PFSK-1 (cell line): ENCODE measurements around the gene RABIF.

Experiments used
- FOXP2 ChIP-seq: optimal IDR thresholded peaks from 2 replicates; pipeline ENCODE3; 2011; ENCODE audit warnings: borderline replicate concordance, control low read depth, inconsistent platforms; ENCODE audit not compliant: insufficient read depth; ENCODE audit errors: extremely low read length, extremely low read depth
- POLR2AphosphoS5 ChIP-seq: IDR thresholded peaks from 2 replicates; pipeline ENCODE4 v1.6.1; 2012; ENCODE audit warnings: low read depth, mild to moderate bottlenecking, control low read depth, low read length, moderate library complexity
- SIN3A ChIP-seq: IDR thresholded peaks from 2 replicates; pipeline ENCODE4 v1.6.1; 2012; ENCODE audit warnings: mild to moderate bottlenecking, low read length, moderate library complexity, borderline replicate concordance; ENCODE audit not compliant: insufficient read depth
- TAF1 ChIP-seq: IDR thresholded peaks from 2 replicates; pipeline ENCODE4 v1.6.1; 2012; ENCODE audit warnings: low read length, control low read depth, borderline replicate concordance; ENCODE audit not compliant: insufficient read depth
- TF ChIP-seq, protein P1 (sequence below), 2 experiments: IDR thresholded peaks; 2 replicates each; pipeline versions ENCODE4 v1.6.1 to v1.8.0; 2011 to 2012; ENCODE audit warnings: low read depth in 2 of 2, low read length in 2 of 2, control low read depth in 1 of 2, inconsistent platforms in 1 of 2, mild to moderate bottlenecking in 1 of 2, moderate library complexity in 1 of 2; ENCODE audit not compliant: insufficient read depth in 1 of 2

RABIF gene

DNA sequence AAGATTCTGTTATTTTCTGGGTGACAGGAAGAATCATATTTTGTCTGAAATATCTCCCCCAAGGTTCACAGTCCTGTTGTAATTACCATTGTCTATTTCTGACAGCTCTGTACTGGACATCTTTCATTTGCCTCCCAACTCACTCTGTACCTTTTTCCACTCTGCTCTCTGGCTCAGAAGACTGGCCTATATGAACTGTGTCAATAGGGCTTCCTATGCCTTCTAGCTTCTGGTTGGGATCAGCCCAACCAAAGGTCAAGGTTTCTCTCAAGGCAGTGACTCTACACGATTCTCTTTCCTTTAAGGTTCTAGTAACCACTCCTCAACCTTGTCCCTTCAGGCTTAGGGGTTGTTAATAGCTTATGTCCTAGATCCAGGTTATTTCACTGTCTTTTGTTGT lies 20.5 kb upstream of the RABIF start:
- TF ChIP-seq, protein P1, sequence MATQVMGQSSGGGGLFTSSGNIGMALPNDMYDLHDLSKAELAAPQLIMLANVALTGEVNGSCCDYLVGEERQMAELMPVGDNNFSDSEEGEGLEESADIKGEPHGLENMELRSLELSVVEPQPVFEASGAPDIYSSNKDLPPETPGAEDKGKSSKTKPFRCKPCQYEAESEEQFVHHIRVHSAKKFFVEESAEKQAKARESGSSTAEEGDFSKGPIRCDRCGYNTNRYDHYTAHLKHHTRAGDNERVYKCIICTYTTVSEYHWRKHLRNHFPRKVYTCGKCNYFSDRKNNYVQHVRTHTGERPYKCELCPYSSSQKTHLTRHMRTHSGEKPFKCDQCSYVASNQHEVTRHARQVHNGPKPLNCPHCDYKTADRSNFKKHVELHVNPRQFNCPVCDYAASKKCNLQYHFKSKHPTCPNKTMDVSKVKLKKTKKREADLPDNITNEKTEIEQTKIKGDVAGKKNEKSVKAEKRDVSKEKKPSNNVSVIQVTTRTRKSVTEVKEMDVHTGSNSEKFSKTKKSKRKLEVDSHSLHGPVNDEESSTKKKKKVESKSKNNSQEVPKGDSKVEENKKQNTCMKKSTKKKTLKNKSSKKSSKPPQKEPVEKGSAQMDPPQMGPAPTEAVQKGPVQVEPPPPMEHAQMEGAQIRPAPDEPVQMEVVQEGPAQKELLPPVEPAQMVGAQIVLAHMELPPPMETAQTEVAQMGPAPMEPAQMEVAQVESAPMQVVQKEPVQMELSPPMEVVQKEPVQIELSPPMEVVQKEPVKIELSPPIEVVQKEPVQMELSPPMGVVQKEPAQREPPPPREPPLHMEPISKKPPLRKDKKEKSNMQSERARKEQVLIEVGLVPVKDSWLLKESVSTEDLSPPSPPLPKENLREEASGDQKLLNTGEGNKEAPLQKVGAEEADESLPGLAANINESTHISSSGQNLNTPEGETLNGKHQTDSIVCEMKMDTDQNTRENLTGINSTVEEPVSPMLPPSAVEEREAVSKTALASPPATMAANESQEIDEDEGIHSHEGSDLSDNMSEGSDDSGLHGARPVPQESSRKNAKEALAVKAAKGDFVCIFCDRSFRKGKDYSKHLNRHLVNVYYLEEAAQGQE (IDR thresholded peaks at IDR 0.05; ENCODE audit: insufficient read depth in 1 of 2, low read depth in 2 of 2, low read length in 2 of 2), result no peak
- TF ChIP-seq POLR2AphosphoS5 (no peak), FOXP2 (no peak), SIN3A (no peak), TAF1 (no peak)

DNA sequence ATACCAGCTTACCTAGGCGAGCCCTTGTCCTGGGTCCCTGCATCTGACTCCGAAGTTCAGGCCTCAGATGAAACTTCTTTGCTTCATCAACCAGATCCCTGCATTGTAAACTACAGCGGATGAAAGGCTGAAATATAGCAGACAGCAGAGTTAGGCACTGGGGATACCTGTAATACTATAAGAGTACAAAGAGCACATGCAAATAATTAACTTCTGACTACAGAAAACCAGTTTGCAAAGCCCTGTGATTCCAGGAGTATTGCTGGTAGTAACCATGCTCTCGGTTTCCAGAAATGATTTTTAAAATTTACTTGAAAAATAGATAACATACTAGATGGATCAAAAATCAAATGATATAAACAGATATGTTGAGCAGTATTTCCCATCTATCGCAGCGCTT lies 20.0 kb upstream of the RABIF start:
- no peak for TF ChIP-seq TAF1

DNA sequence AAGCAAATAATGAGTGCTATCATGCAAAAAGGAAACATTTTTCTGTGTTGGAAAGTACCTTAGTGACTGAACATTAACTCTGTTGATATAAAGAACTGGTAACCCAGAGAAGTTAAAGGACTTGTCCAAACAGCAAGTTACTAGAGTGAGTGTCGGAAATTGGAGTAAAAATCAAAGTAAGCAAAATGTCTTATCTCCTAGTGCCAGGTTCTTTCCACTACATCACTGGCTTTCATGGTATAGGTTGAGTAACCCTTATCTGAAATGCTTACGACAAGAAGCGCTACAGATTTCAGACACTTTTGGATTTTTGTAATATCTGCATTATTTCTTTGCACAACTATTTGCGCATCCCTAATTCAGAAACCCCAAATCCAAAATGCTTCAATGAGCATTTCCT lies 16.4 kb upstream of the RABIF start:
- TF ChIP-seq, protein P1 (IDR thresholded peaks at IDR 0.05; ENCODE audit: insufficient read depth in 1 of 2, low read depth in 2 of 2, low read length in 2 of 2), result no peak
- TF ChIP-seq TAF1 (no peak), SIN3A (no peak), POLR2AphosphoS5 (no peak), FOXP2 (no peak)

DNA sequence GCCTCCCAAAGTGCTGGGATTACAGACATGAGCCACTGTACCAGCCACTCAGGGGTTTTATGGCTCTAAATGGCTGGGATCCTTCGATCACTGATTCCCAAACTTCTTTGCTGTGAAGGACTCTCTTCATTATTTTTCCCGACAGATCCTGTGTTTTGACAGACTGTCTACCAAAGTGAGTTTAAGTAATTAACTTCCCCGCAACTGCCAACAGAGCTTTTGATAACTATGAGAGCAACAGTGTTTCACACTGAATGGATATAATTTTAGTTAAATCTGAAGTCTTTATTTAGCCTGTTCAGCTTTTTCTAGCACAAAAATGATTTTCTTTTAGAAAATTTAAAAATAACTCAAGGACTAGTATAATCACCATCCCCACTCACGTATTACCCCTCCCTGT lies 12.6 kb upstream of the RABIF start:
- TF ChIP-seq SIN3A, result no peak
- no peak for TF ChIP-seq FOXP2
- no peak for TF ChIP-seq POLR2AphosphoS5
- no peak for TF ChIP-seq TAF1
- TF ChIP-seq, protein P1 (IDR thresholded peaks at IDR 0.05; ENCODE audit: insufficient read depth in 1 of 2, low read depth in 2 of 2, low read length in 2 of 2), result no peak

DNA sequence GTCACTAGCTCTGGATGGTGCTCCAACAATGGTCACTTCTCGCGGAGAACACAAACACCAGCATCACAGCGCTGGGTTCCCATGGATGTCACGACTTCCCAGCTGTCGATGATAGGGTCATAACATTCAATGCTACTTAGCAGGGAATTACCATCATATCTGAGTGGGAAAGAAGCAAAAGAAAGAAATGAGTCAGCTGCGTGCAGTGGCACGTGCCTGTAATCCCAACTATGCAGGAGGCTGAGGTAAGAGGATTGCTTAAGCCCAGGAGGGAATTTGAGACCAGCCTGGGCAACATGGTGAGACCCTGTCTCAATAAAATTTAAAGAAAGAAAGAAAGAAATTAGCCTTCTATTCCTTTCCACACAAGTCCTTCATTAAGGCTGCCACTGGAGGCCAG lies 3.6 kb upstream of the RABIF start:
- TF ChIP-seq POLR2AphosphoS5 (no peak), TAF1 (no peak), FOXP2 (no peak), SIN3A (no peak)
- TF ChIP-seq, protein P1 (IDR thresholded peaks at IDR 0.05; ENCODE audit: insufficient read depth in 1 of 2, low read depth in 2 of 2, low read length in 2 of 2), result no peak

DNA sequence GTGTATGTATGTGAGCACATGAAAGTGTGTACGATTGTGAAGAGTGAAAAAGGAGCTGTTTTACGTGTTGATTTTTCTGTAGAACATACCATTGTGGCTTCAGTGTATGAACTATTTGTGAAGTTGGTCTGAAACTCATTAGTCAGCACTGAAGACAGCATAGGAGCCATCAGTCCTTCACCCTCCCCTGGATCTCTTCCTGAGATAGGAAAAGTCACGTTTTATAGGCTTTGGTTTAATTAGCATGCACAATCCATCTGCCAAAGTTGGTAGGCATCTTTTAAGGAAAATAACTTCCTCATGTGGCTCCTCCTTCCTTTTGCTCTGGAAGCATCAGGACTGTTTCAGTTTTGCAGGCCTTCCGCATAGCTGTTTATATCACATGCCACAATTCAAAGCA lies 1.4 kb upstream of the RABIF start:
- TF ChIP-seq, protein P1 (IDR thresholded peaks at IDR 0.05; ENCODE audit: insufficient read depth in 1 of 2, low read depth in 2 of 2, low read length in 2 of 2), result no peak
- TF ChIP-seq POLR2AphosphoS5 (no peak), FOXP2 (no peak), TAF1 (no peak), SIN3A (no peak)
